Measurements from ENCODE around the gene PEX14.

PEX14 gene

DNA sequence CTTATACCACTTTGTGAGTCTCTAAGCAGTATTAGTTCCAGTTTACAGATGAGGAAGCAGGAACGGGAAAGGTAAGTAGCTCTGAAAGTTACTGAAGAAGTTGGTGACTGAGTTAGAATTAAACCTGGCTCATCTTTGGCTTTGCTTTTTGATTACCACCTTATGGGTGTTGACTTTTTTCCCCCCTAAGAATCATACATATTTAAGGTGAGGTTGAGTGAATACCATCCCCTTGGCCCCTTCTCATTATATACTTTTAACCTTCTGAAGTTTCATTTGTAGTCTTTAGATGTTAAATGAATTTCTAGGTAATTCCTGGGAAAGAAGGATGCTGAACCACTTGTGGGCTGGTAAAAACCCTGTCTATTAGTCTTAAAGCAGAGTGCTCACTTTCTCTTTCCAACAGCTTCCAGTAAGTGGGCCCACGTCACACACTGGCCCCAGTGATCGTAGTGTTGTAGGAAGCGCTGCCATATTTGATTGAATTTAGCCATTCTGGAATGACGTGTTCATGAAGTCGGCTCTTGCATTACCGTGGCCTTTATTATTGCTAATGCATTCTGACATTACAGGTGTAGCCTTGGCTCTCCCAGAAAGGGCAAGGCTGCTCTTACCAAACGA is 46.9 kb downstream of the PEX14 start:
- no peak for DNase-seq

DNA sequence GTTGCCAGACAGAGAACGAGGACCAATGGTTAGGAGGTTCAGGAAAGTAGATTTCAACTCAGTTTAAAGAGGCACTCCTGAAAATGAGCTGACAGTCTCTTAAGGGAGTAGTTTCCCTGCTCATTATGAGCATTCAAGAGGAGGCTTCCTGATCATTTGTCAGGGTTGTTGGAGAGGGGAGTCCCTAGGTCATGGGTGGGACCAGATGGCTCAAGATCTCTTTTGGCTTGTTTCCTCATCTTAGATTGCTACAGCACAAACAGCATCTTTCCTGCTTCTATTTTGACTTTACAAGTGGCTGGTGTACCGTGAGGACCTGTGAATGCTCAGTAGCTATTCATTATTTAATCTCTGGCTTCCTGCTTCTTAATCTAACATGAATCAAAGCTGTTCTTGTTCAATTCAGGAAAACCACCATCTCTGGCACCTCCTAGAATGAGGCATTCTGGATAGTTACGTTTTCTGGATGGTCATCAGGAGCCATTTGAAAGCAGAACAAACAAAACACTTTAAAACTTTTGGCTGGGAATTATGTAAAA is 47.6 kb downstream of the PEX14 start:
- DNase-seq: peak in 1 of 3 donors; percentile 30

DNA sequence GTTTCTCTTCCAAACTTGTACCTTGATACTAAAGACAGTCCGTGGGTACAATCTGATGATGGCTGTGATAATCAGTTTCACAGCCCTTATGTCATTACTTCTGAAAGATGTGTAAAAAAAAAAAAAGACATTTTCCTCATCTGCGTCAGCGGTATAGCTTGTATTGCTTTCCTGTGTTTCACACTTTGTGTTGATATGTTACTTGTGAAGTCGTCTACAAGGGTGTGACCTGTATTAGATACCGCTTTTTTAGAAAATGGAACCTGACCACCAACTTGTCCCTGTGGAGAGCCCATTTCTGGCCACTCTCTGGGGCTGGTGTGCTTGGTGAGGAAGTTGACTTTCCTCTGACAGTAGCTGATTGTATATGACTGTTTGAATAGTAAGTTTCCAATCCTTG is 50.5 kb downstream of the PEX14 start:
- DNase-seq: no peak

DNA sequence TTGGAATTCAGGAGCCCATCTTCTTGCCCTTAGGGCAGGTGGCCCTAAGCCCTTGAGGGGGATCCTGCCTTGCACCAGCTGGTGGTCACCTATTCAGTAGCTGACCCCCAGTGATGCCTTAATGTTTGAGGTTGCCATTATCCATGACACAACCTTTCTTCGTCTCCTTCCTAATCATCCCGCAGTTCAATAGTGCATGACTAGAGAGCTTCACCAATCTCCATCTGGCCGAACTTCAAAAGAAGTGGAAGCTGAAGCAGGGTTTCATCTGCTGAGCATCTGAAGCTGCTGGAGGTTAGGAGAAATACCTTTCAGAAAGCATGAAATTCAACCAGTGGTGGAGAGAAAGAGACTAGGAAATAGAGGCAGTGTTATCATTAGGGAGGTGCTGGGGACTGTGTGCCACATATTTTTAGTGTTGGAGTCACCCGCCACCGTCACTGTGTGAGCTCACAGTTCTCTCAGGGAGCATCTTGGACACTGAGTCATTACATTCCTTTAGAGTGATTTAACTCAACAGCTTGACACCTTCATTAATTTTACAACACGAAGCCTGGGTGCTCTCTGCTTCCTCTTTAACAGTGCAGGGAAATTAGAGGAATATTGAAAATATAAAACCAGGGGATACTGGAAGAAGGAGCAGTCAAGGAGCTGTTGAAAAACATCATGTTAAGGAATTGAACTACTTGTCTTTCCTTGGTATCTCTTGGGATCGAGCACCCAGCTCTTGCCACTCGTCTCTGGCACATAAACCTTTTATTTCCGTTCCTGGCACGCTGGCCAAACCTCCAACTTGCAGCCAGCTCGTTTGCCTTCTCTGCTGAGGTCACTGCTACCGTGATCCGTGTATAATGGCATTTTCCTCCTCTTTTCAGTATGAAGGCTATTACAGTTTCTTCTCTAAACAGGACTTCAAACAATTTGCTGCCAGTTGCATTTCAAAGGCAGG is 53.6 kb downstream of the PEX14 start:
- peak in 2 of 3 donors; percentile 22 to 24 for DNase-seq

DNA sequence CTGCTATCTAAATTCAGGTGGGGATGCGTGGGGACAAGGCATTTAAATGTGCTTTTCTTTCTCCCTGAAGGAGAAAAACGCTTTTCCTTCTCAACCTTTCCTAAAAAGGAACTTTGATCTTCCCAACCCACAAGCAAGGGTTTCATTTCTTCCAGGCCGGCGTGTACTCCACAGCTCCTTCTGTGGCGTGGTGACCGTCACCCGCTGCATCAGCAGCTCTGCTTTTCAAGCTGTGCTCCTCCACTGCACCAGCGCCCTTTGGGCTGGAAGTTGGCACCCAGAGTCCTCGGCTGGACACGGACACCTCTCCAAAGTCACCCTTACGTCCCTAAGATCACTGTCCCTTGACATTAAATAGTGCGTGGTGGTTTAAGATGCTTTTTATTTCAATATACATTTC is 54.3 kb downstream of the PEX14 start:
- no peak for DNase-seq

DNA sequence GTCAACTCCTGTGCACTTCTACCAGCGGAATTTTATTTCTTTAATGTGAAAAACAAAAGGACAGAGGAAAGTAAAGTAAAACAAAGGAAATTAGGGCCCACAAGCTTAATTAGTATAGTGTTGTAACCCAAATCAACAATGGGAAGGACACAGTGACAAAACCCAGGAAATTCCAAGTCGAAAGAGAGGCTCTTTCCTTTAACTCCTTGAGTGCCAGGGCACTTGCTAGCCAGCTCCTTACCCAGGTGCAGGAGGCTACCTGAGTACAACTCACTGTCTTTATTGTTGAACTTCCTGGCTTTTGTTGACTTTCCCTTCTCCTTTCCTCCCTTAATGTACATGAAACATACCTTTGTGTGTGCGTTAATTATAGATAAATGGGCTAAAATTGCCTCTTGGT is 55.0 kb downstream of the PEX14 start:
- DNase-seq: peak; percentile 46 to 52 (median 51)

DNA sequence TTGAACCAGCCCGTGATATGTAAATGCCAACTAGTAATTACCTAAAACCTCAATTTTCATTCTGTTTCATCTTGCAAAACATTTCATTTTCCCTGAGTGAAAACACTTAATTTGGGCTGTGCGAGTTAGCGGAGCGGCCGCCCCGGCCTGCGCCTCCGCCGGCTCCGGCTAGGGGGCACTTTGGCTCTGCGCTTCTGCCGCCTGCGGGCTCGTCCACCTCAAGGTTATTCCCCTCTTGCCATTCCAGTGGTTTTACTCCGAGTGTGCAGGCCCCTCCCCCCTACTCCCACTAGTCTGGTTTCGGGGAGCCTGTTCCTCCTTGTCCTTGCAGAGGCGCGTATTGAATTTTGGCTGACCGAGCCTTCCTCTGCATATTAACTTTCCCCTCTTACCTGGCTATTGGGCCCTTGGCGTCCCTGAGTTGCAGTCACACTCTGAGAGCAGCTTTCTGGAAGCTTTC is 55.6 kb downstream of the PEX14 start:
- DNase-seq: peak; percentile 70 to 79 (median 71)

DNA sequence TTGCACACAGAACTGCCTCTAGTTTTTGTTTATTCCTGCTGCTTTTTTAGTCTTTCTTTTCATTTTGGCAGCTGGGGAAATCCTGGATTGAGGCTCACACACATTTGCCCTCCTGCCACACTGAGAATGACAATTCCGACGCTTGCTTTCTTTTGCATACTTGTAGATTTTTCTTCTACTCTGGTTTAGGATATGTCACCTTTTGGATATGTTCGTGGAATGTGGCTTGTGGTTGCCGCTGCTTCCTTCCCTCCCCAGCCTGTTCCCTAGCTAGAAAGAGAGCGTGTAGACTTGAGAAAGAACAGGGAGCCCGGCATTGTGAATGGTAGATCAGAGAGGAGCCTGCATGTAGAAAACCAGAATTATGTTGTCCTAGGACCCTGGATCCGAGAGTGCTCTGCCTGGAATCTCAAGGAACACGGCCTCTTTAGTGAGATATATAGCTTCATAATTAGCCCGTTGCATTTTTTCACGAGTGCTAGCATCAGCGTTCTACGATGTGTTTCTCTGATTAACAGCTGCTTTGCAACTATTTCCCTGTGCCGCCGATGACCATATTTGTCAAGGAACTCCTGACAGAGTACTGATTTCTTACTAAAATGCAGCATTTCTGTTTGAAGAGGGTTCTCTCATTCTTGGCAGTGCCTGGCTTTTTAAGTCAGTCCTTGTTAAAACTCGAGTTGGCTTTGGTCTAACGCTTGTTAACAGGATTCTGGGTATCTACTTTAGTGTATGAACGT is 56.2 kb downstream of the PEX14 start:
- no peak for DNase-seq

DNA sequence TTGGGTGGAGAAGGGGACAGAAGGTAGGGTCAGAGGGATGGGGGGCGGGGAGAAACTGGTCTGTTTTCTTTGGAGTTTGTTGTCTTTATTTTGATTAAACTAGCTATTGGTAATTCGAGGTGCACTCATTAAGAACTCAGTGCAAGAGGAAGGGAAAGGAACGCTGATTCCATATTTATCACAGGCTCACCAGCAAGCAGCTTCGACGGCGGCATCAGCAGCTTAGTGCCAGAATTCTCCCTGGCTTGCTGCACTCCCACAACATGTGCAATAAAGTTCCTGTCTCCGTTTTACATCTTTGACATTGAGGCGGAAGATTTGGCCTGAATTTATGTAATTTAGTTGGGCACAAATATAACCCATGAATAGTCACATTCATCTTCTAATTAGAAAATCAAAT is 57.6 kb downstream of the PEX14 start:
- DNase-seq: no peak

DNA sequence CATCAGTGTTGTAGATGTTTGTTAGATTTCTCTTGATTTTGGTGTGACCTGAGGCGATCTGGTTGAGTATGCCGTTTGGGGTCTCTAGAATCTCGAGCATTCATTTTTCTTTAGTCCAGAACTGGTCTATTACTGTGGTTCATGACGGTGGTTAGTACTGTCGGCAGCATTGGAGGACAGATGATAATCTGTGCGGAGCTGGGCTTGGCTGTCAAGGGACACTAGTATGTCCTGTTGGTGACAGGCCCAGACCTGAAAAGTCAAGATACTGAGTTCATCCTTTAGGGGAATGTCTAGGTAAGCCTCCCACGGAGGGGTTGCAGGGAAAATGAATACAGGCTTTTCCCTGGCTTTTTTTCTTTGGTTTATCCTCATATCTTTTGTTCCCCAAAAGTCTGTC is 59.8 kb downstream of the PEX14 start:
- no peak for DNase-seq

DNA sequence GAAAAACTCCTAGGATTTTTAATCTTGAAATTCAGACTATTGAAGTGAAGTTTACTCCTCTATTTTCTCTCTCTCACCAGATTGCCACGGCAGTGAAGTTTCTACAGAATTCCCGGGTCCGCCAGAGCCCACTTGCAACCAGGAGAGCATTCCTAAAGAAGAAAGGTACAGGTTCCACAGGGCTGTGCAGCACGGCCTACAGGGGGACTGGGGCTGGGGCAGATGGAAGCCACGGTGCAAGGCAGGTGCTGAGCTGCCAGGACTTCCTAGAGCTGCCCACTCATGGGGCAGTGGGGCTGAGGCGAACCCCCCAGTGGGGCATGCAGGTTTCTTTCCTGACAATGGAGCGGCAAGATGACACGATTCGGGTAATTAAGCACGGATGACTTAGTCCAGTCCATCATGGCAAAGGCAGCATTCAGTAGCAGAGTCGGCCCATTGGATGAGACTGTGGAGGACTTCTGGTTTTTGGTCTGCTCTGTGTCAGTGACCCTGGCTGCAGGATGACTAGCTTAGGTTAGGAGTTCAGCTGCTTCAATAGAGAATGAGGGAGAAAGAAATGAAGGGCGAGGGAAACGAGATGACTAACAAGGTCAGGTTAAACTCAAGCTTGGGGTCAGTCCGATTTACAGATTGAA is 61.5 kb downstream of the PEX14 start:
- no peak for DNase-seq

DNA sequence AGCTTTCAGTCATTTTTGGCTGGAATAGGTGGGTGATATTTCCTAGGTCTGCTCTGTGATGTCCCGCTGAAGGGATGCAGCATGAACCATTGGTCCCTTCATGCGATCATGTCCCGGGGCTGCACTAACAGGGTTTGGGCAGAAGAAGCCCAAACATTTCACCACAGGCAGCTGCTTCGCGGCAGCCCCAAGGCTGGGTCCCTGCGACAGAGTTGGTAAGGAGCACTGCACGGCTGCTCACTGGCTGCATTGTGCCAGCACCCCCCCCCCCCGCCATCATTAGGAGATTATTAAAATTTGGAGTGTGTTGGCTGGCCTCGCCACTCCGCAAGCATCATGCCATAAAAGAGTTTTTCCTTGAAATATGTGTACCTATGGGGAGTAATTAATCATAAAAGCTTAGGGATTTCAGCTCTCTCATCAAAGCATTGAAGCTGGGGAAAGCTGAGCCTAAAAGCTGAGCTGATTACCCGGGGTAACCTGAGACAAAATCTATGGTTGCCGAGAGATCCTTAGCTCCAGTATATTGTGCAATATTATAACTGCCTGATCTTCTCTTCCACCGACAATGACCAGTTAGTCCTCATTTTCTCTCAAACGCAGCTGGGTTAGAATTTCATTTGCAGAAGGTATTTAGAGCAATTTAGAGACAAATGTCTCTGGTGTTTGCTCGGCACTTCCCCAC is 62.5 kb downstream of the PEX14 start:
- no peak for DNase-seq

DNA sequence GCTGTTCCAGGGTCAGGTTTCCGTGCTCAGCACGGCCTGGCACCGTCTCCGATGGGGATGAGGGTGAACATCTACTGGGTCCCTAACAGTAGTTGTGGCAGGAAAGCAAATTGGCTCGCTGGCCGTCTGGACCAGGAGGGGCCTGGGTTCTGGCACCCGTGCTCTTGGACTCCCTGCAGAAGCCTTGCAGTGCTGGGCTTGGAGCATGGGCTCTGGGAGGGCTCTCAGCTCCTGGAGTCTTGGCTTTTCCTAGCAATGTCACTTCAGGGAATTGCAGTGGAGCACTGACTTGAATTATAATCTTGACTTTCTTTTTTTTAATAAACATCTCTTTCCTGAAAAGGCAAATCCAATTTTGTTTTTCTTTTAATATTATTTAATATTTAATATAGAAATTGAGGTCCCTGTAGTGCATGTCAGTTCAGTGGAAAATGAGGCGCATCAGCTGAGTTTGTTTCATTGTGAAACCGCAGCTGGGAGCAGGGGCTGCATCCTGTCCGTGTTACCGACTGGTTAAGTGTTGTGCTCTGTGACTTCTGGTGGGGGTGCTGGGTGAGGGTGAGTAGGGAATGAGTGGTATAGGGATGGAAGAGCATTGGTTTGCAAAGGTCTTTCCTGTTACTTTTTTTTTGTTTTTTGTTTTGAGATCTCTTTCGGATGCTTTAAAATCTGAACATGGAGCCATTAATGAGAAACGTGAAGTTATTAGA is 64.1 kb downstream of the PEX14 start:
- DNase-seq: no peak

DNA sequence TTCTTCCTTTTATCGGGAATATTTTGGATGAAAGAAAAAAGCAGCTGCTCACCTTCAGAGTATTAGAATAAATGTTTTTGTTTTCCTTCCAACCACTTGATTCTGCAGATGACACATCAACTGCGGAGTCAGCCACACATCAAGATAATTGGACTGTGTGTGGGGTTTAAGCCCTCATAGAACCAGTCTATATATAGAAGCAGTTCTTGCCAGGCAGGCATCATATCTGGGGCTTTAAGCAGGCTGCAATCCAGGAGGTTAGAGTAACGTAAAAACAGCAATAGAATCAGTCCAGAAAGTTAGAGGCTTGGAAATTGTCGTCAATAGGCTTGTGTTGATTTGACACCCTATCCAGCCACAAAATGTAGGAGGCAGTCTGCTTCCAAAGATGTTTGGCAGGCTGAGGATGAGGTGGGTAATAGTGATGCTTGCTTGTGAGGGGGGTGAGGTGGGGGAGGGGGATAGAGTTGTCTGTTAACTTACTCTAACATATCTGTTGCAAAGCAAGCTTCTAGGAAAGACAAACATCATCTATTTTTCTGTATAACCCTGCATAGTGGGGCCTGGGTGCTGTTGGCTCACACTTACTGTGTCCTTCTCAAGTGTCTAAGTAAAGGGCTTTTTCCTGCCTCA is 64.8 kb downstream of the PEX14 start:
- DNase-seq: no peak

DNA sequence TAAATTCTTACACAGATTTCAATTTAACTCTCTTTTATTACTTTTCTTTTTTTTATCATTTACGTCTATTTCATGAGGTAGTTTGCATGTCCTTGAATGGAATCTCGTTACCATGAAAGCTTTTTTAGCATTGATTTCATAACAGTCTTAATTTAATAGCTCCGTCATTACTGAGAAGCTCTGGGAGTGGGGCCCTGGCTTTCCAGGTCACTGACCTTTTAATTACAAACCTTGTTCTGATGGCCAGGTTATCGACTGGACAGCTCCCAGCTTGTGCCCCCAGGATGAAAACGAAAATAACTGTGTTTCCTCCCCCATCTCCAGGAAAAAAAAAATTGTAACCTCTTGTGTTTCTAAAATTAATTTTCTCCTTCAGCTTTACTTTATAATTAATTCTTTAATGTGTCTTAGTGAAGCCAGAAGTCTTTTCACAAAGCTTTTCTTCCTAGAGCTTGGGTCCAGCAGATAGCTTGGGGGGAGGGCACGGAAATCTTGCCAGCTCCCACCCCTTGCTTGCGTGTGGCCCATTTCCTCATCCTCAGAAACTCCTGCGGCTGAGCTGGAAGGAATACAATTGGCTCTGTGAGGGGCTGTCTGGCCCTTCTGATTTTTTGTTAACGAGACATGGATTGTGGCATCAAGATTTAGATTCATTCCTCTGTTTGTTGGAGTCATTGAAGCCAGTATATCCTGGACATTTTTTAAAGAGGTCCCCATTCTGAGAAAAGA is 65.7 kb downstream of the PEX14 start:
- no peak for DNase-seq

DNA sequence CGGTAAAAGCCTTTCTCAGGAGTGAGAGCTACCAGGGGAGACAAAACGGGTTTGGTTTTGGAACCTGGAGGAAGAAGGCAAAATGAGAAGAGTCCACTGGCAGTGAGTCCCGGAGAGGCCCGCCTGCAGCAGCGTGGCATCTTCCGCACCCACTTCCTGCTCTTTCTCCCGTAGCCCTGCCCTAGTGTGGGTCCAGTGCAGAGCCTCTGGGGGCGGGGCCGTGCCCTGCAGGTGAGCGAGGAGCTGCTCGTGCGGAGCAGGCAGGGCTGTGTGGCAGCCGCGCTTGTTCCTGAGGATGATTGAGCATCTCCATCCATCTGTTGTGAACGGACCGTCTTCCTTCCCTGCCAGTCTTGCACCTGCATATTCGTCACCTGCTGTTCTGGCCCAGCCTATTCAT is 66.5 kb downstream of the PEX14 start:
- DNase-seq: no peak

DNA sequence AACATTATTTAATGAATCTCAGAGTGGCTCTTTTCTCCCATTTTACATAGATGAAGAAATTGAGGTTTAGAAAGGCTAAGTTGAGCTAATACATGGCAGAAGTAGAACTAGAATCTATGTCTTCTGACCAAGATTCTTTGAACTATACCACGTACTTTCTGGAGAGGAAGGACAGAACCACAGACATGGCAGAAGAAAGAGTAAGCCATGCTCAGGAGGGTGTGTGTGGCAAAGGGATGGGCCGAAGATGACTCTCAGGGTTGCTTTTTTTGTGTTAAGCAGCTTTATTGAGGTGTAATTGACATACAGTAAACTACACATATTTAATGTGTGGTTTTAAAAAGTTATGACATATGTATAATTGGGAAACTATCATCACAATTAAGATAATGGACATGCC is 69.5 kb downstream of the PEX14 start:
- no peak for DNase-seq

DNA sequence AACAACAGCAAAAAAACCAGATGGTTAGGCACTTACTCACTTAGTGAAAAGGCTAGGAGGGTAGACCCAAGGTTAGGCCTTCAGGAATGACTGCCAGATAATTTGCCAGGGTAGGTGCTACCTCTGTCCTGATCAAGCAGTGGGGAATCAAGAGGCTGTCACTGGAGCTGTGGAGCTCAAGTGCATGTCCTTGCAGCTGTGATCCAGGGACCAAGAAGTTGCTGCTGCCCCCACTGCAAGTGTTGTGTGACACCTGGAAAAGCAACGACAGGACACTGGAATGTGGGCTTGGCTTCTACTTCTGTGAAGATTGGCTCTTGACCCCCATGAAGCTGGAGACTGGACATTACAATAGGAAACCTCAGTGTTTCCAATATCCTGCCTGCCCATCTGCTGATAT is 72.1 kb downstream of the PEX14 start:
- no peak for DNase-seq

DNA sequence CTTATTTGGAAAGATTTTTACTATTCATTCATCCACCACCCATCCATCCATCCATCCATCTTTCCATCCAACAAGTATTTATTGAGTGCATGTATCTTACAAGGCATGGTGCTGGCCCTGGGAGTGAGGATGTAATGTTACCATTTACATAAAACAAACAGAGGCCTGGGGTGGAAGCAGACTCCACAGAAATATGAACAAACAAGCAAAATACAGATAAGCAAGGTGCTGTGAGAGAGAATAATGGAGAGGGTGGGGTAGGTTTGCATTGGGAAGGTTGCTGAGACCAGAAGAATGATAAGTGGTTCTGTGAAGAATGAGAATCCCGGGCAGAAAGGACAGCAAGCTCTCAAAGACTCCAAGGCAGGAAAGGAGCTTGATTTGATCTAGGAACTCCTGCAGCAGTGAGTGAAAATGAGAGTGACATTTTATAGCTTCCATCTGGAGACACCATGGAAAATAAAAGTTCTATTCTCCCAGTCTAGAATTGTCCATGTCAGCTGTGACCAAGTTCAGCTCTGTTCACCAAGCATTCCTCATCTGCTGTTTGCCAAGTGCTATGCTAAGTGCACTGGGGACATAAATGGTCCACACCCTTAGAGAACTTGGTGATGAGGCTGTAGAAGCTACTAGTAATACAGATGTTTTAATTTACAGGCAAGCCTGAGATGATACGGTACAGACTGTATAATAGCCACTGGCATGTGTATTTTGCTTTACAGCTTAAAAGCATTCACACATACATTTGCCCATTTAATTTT is 75.3 kb downstream of the PEX14 start:
- DNase-seq: no peak

Measured in suppressor macrophage treated with lipopolysaccharide for 1 hour (primary cell).